Stomach (tissue), 9 donors: ENCODE results near the gene GGCX. TPM values are rescaled to one million over a fixed set of nuclear protein-coding genes. Genes with fewer than 3 reads are reported as not detected.

Experiments
- DNase-seq, 2 donors: peaks; one replicate each; pipeline versions ENCODE4 v3.0.0 to v3.0.0-alpha.2; 2013 to 2019
- H3K27ac ChIP-seq, 5 donors: fragments of 200-600 bp in 4 of 5; sonication (generic) in 4 of 5; one replicate each; pipeline ENCODE4 v1.5.1; 2013 to 2019; ENCODE audit warnings: mild to moderate bottlenecking in 1 of 5, moderate library complexity in 1 of 5
- H3K27me3 ChIP-seq, 3 donors: fragments of 200-600 bp; sonication (generic); one replicate each; pipeline ENCODE4 v1.5.1; 2017 to 2019; ENCODE audit warnings: mixed run types in 1 of 3
- H3K36me3 ChIP-seq, 4 donors: fragments of 200-600 bp; sonication (generic); 1 replicate in 3 of 4; 2 replicates in 1 of 4; pipeline ENCODE4 v1.5.1; 2016 to 2019
- H3K4me1 ChIP-seq, 4 donors: fragments of 200-600 bp; sonication (generic); one replicate each; pipeline ENCODE4 v1.5.1; 2016 to 2019
- H3K4me3 ChIP-seq, 4 donors: fragments of 200-600 bp; sonication (generic) in 3 of 4; one replicate each; pipeline ENCODE4 v1.5.1; 2016 to 2019; ENCODE audit warnings: mild to moderate bottlenecking in 1 of 4
- H3K9me3 ChIP-seq, 4 donors: fragments of 200-600 bp; sonication (generic); one replicate each; pipeline ENCODE4 v1.5.1; 2016 to 2019
- EP300 ChIP-seq: sonication (generic); formaldehyde crosslinking; IDR thresholded peaks from one replicate; pipeline ENCODE4 v1.6.1; 2017; ENCODE audit warnings: antibody characterized with exemption
- POLR2A ChIP-seq, 4 donors: fragments of 450-650 bp; IDR thresholded peaks; one replicate each; pipeline ENCODE4 v1.6.1; 2016; ENCODE audit warnings: antibody characterized with exemption in 4 of 4, control low read depth in 2 of 4, mild to moderate bottlenecking in 1 of 4, moderate library complexity in 1 of 4
- POLR2AphosphoS5 ChIP-seq, 3 donors: sonication (generic); formaldehyde crosslinking; IDR thresholded peaks; one replicate each; pipeline ENCODE4 v1.6.1; 2016; ENCODE audit warnings: antibody characterized with exemption in 3 of 3
- WGBS, 5 donors: extraction: QIAGEN DNeasy Blood & Tissue Kit in 3 of 5; methylation state at CpG; one replicate each; pipeline versions ENCODE4 v1.1.5 to v1.1.7; 2013 to 2018; 5-methylcytosine and 5-hydroxymethylcytosine counted together
- intact Hi-C: fragments of 100-400 bp; cut with DNase I; formaldehyde crosslinking; loops from one replicate; pipeline ENCODE4 v1.15.1; 2023; ENCODE audit warnings: low total_unique reads
- polyA plus RNA-seq, 3 donors: library from polyadenylated mRNA; stranded (reverse); fragments of 200-250 nt; gene quantifications; one replicate each; pipeline ENCODE4 v1.2.3, GENCODE V29; 2013
- total RNA-seq, 5 donors: library from RNA; depleted of rRNA; stranded (reverse); fragments of >200 nt; gene quantifications; one replicate each; pipeline versions ENCODE4 v1.1.0 to v1.2.3, GENCODE V29; 2014 to 2016
- TF ChIP-seq, protein P1 (sequence below), 7 experiments: fragments of 450-650 bp in 4 of 7; fragments of 200-600 bp in 3 of 7; sonication (generic) in 3 of 7; IDR thresholded peaks; one replicate each; pipeline ENCODE4 v1.5.1; 2016 to 2019; ENCODE audit warnings: antibody characterized with exemption in 7 of 7, control low read depth in 2 of 7, mild to moderate bottlenecking in 1 of 7
- donor health status: healthy with polysubstance abuse.
- donor health status: Bipolar disorder and iron deficiency.
- donor health status: healthy.

GGCX gene
- total and polyA plus RNA-seq, 8 donors, result 5.2 to 87.5 (median 15.9) TPM

GRCh38 chr2:85523903-85524335, 37.4 kb downstream of the GGCX start:
- WGBS, 5 donors, result 26 to 48% (median 34%) methylated on average over 5 of the region's 5 CpGs
- Histone ChIP-seq H3K36me3 (no peaks in the 10 kb centered on the region), H3K27ac (peak overlapping the region; percentile 62 to 84 (median 75)), H3K4me3 (no peak overlapping the region), H3K9me3 (no peaks in the 10 kb centered on the region), H3K27me3 (no peaks in the 10 kb centered on the region), H3K4me1 (peaks cover 22 to 32% (median 26%) of the 10 kb centered on the region in 4 donors)
- intact Hi-C loops, result no loop called here
- TF ChIP-seq POLR2A (IDR thresholded peaks at IDR 0.05) (no peak), POLR2AphosphoS5 (IDR thresholded peaks at IDR 0.05) (no peak), EP300 (no peak)
- TF ChIP-seq, protein P1, sequence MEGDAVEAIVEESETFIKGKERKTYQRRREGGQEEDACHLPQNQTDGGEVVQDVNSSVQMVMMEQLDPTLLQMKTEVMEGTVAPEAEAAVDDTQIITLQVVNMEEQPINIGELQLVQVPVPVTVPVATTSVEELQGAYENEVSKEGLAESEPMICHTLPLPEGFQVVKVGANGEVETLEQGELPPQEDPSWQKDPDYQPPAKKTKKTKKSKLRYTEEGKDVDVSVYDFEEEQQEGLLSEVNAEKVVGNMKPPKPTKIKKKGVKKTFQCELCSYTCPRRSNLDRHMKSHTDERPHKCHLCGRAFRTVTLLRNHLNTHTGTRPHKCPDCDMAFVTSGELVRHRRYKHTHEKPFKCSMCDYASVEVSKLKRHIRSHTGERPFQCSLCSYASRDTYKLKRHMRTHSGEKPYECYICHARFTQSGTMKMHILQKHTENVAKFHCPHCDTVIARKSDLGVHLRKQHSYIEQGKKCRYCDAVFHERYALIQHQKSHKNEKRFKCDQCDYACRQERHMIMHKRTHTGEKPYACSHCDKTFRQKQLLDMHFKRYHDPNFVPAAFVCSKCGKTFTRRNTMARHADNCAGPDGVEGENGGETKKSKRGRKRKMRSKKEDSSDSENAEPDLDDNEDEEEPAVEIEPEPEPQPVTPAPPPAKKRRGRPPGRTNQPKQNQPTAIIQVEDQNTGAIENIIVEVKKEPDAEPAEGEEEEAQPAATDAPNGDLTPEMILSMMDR (IDR thresholded peaks at IDR 0.05), result no peak
- DNase-seq, result no peak

DNA sequence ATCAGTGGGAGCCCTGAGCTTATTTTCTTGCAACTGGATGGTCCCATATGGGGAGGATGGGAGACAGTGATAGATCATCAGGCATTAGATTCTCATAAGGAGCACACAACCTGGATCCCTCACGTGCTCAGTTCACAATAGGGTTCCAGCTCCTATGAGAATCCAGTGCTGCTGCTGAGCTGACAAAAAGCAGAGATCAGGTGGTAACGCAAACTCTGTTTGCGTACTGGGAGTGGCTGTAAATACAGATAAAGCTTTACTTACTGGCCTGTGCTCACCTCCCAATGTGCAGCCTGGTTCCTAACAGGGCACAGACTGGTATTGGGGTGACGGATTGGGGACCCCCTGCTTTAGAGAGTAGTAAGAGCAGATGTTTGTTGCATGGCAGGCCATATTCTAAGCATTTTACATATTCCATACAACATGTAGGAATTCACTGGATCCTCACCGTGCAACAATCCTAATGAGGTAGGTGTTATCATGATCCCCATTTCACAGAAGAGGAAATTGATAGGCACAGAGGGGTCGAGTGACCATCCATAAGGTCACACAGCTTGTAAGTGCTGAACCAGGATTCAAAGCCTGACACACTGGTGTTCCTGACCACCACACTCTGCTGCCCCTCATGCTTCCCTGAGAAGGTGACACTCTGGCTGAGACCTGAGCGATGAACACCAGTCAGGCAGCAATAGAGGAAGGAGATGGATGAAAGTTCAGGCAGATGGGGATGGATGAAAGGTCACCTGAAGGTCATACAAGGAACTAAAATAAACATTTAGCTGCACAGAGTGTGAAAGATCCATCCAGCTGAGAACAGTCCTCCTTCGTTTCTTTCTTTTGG, 38.0 kb downstream of the GGCX start:
- Histone ChIP-seq H3K4me3 (no peak overlapping the region), H3K9me3 (no peaks in the 10 kb centered on the region), H3K27ac (peak overlapping the region; percentile 17 to 84 (median 75)), H3K36me3 (no peaks in the 10 kb centered on the region), H3K27me3 (no peaks in the 10 kb centered on the region), H3K4me1 (peaks cover 22 to 32% (median 26%) of the 10 kb centered on the region in 4 donors)
- intact Hi-C loops, result no loop called here
- TF ChIP-seq EP300 (no peak), POLR2A (IDR thresholded peaks at IDR 0.05) (no peak), POLR2AphosphoS5 (IDR thresholded peaks at IDR 0.05) (no peak)
- TF ChIP-seq, protein P1 (IDR thresholded peaks at IDR 0.05), result no peak
- peak; percentile 49 to 74 for DNase-seq
- 36 to 62% (median 48%) methylated on average over 8 of the region's 8 CpGs for WGBS, 5 donors

DNA sequence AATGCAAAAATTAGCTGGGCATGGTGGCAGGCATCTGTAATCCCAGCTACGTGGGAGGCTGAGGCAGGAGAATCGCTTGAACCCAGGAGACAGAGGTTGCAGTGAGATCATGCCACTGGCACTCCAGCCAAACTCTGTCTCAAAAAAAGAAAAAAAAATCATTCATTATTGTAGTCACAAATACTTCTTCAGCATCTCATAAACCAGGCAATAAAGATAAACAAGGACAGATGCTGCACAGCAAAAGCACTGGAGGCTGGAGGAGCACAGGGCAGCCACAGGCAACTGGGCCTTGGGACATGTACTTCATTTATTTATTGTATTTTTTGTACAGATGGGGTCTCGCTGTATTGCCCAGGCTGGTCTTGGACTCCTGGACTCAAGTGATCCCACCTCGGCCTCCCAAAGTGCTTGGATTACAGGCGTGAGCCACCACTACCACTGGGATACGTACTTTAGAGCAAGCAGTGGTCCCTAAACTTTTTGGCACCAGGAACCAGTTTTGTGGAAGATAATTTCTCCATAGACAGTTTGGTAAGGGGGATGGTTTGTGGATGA, 39.1 kb downstream of the GGCX start:
- Histone ChIP-seq H3K4me1 (peaks cover 26 to 39% (median 29%) of the 10 kb centered on the region in 4 donors), H3K36me3 (no peaks in the 10 kb centered on the region), H3K27me3 (no peaks in the 10 kb centered on the region), H3K9me3 (no peaks in the 10 kb centered on the region), H3K4me3 (no peak overlapping the region), H3K27ac (no peak overlapping the region)
- TF ChIP-seq POLR2A (IDR thresholded peaks at IDR 0.05) (no peak), EP300 (no peak), POLR2AphosphoS5 (IDR thresholded peaks at IDR 0.05) (no peak)
- TF ChIP-seq, protein P1 (IDR thresholded peaks at IDR 0.05), result no peak
- no peak for DNase-seq
- intact Hi-C loops, result no loop called here
- WGBS, 5 donors, result 86 to 95% (median 91%) methylated on average over 6 of the region's 6 CpGs

DNA sequence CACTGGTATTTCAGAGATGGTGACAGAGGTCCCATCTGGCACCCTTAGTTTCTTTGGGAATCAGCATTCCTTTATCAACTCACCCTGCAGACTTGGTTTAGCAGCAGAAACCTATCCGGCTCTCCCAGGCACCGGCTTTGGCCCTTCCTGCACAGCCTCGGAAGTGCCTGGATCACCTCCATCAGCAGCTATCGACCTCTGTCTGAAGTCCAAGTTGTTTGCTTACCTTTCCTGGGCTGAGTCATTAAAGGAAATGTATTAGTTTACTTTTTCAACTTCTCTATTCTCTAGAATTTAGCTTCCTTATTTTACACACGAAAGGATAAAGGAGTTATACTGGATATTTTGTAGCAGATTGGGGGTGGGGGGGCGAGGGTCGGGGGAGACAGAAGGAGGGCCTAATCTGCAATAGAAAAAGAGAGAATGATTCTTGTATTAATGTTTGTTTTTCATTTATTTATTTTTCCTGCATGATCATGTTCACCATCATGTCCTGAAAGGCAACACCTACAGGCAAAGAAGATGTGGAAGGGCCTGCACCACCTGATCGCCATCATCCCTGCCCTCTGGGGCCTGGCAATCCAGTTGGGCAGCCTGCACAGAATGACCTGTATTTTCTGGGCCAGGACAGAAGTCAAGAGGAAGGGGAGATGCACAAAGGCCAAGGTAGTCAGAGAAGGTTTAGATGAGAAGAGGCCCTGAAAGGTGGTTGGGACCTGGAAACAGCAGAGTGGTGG, 44.5 kb downstream of the GGCX start:
- Histone ChIP-seq H3K36me3 (no peaks in the 10 kb centered on the region), H3K9me3 (no peaks in the 10 kb centered on the region), H3K27ac (peak overlapping the region; percentile 67 to 90 (median 83)), H3K4me3 (no peak overlapping the region), H3K27me3 (no peaks in the 10 kb centered on the region), H3K4me1 (peaks cover 5 to 21% (median 11%) of the 10 kb centered on the region in 4 donors)
- peak in 2 of 3 donors; percentile 46 to 51 for TF ChIP-seq POLR2AphosphoS5 (IDR thresholded peaks at IDR 0.05)
- TF ChIP-seq POLR2A (IDR thresholded peaks at IDR 0.05), result no peak
- peak; percentile 78 to 82 for DNase-seq
- WGBS, 5 donors, result 22 to 38% (median 32%) methylated on average over 8 of the region's 8 CpGs
- intact Hi-C loops, result no loop called here
